Muscle of back (tissue), 11 donors: ENCODE measurements around the gene IBA57. TPM values are rescaled to one million over a fixed set of nuclear protein-coding genes. Genes with fewer than 3 reads are reported as not detected.
"Not testable (repeated sequence)": the region's sequence is repeated elsewhere in the genome, so short reads cannot be mapped to it uniquely, and the experiment has no call there.

ENCODE experiments used
- DNase-seq, 3 donors: peaks; one replicate each; pipeline versions ENCODE4 v3.0.0 to v3.0.0-alpha.2; 2013
- polyA plus RNA-seq, 10 donors: library from polyadenylated mRNA; unstranded; fragments of 120-200 nt; gene quantifications; one replicate each; pipeline ENCODE4 v1.2.1, GENCODE V29; 2013; ENCODE audit not compliant: insufficient read length in 10 of 10

IBA57 gene
- polyA plus RNA-seq, 10 donors: 3.6 to 5.7 (median 4.3) TPM

- DNase-seq: no peak
Observed at GRCh38 chr1:228170666-228171065, 5.1 kb downstream of the IBA57 start.

GRCh38 chr1:228171221-228171891 is 5.8 kb downstream of the IBA57 start:
- no peak for DNase-seq

- no peak for DNase-seq
Observed at GRCh38 chr1:228172591-228173527, 7.3 kb downstream of the IBA57 start.

- not testable (repeated sequence) for DNase-seq
Observed at GRCh38 chr1:228173528-228174481, 8.2 kb downstream of the IBA57 start.

GRCh38 chr1:228174482-228175315 is 9.1 kb downstream of the IBA57 start:
- no peak for DNase-seq

- DNase-seq: no peak
Observed at GRCh38 chr1:228175316-228176023, 9.9 kb downstream of the IBA57 start.

- no peak for DNase-seq
Observed at GRCh38 chr1:228176024-228176395, 10.4 kb downstream of the IBA57 start.

GRCh38 chr1:228176461-228177182 is 11.0 kb downstream of the IBA57 start:
- DNase-seq: no peak

- DNase-seq: no peak
Observed at GRCh38 chr1:228177183-228177475, 11.5 kb downstream of the IBA57 start.

- no peak for DNase-seq
Observed at GRCh38 chr1:228177721-228178710, 12.4 kb downstream of the IBA57 start.

GRCh38 chr1:228178737-228179684 is 13.4 kb downstream of the IBA57 start:
- DNase-seq: no peak

- no peak for DNase-seq
Observed at GRCh38 chr1:228180271-228180958, 14.8 kb downstream of the IBA57 start.

- DNase-seq: no peak
Observed at GRCh38 chr1:228180959-228181644, 15.5 kb downstream of the IBA57 start.

- no peak for DNase-seq
Observed at GRCh38 chr1:228181645-228182034, 16.0 kb downstream of the IBA57 start.

GRCh38 chr1:228182296-228183030 is 16.9 kb downstream of the IBA57 start:
- DNase-seq: no peak
